H9 (cell line): ENCODE results near the gene DCAF11. TPM values are rescaled to one million over a fixed set of nuclear protein-coding genes. Genes with fewer than 3 reads are reported as not detected.

Experiments
- DNase-seq: peaks from one replicate; pipeline ENCODE4 v3.0.0-alpha.2; 2017
- H2AFZ ChIP-seq: one replicate; pipeline ENCODE4 v1.6.1; 2013; ENCODE audit warnings: mild to moderate bottlenecking, low read length, control low read depth, moderate library complexity
- H2AK5ac ChIP-seq: 2 replicates; pipeline ENCODE4 v1.6.1; 2013; ENCODE audit warnings: low read length, control low read depth, mixed read lengths; ENCODE audit not compliant: insufficient read length
- H2BK120ac ChIP-seq: one replicate; pipeline ENCODE4 v1.6.1; 2013; ENCODE audit warnings: low read depth, mild to moderate bottlenecking, low read length, control low read depth, inconsistent platforms; ENCODE audit not compliant: poor library complexity, severe bottlenecking
- H2BK12ac ChIP-seq: 2 replicates; pipeline ENCODE4 v1.6.1; 2013; ENCODE audit warnings: low read length, control low read depth, mixed read lengths, low read depth; ENCODE audit not compliant: insufficient read length
- H2BK15ac ChIP-seq: 2 replicates; pipeline ENCODE4 v1.6.1; 2013; ENCODE audit warnings: low read depth, low read length, control low read depth
- H2BK20ac ChIP-seq: one replicate; pipeline ENCODE4 v1.6.1; 2013; ENCODE audit warnings: low read depth, mild to moderate bottlenecking, low read length, control low read depth, inconsistent platforms; ENCODE audit not compliant: poor library complexity, severe bottlenecking
- H2BK5ac ChIP-seq: 2 replicates; pipeline ENCODE4 v1.6.1; 2013; ENCODE audit warnings: low read length, control low read depth, mixed read lengths; ENCODE audit not compliant: insufficient read length
- H3K14ac ChIP-seq: 2 replicates; pipeline ENCODE4 v1.6.1; 2013; ENCODE audit warnings: low read length, control low read depth; ENCODE audit not compliant: insufficient read depth
- H3K18ac ChIP-seq: 2 replicates; pipeline ENCODE4 v1.6.1; 2013; ENCODE audit warnings: low read depth, mild to moderate bottlenecking, mixed read lengths, low read length, control low read depth; ENCODE audit not compliant: insufficient read length
- H3K23ac ChIP-seq: 2 replicates; pipeline ENCODE4 v1.6.1; 2013; ENCODE audit warnings: low read length, control low read depth, mixed read lengths, low read depth; ENCODE audit not compliant: insufficient read length
- H3K23me2 ChIP-seq: 2 replicates; pipeline ENCODE4 v1.6.1; 2013; ENCODE audit warnings: low read depth, mild to moderate bottlenecking, mixed read lengths, low read length, control low read depth; ENCODE audit not compliant: insufficient read length, poor library complexity, severe bottlenecking
- H3K27ac ChIP-seq: 2 replicates; pipeline ENCODE4 v1.5.1; 2013; ENCODE audit warnings: low read length, control low read depth, mixed read lengths, low read depth; ENCODE audit not compliant: insufficient read length
- H3K27me3 ChIP-seq: 2 replicates; pipeline ENCODE4 v1.6.1; 2013; ENCODE audit warnings: low read length, control low read depth, inconsistent platforms; ENCODE audit not compliant: insufficient read depth
- H3K4ac ChIP-seq: 2 replicates; pipeline ENCODE4 v1.6.1; 2013; ENCODE audit warnings: low read depth, mild to moderate bottlenecking, control low read depth, inconsistent platforms, low read length, moderate library complexity
- H3K4me1 ChIP-seq: 2 replicates; pipeline ENCODE4 v1.6.1; 2013; ENCODE audit warnings: low read length, control low read depth, inconsistent platforms; ENCODE audit not compliant: insufficient read depth
- H3K4me2 ChIP-seq: 2 replicates; pipeline ENCODE4 v1.6.1; 2013; ENCODE audit warnings: low read length, control low read depth, mixed read lengths; ENCODE audit not compliant: insufficient read length, insufficient read depth
- H3K56ac ChIP-seq: 2 replicates; pipeline ENCODE4 v1.6.1; 2013; ENCODE audit warnings: low read depth, mild to moderate bottlenecking, mixed read lengths, low read length, control low read depth; ENCODE audit not compliant: insufficient read length
- H3K79me1 ChIP-seq: 2 replicates; pipeline ENCODE4 v1.6.1; 2013; ENCODE audit warnings: low read depth, mild to moderate bottlenecking, moderate library complexity, low read length, control low read depth, inconsistent platforms; ENCODE audit not compliant: insufficient read depth, poor library complexity, severe bottlenecking
- H3K79me2 ChIP-seq: 2 replicates; pipeline ENCODE4 v1.6.1; 2013; ENCODE audit warnings: low read length, control low read depth, inconsistent platforms; ENCODE audit not compliant: insufficient read depth
- H3K9ac ChIP-seq: 2 replicates; pipeline ENCODE4 v1.6.1; 2013; ENCODE audit warnings: low read length, control low read depth, mixed read lengths; ENCODE audit not compliant: insufficient read length; ENCODE audit errors: extremely low read depth
- H3K9me3 ChIP-seq: one replicate; pipeline ENCODE4 v1.6.1; 2013; ENCODE audit warnings: low read depth, low read length, inconsistent platforms; ENCODE audit not compliant: control insufficient read depth
- H3T11ph ChIP-seq: one replicate; pipeline ENCODE4 v1.6.1; 2013; ENCODE audit warnings: mild to moderate bottlenecking, low read length, control low read depth, inconsistent platforms
- H4K20me1 ChIP-seq: one replicate; pipeline ENCODE4 v1.6.1; 2013; ENCODE audit not compliant: control insufficient read depth, insufficient read length, insufficient read depth
- H4K5ac ChIP-seq: 2 replicates; pipeline ENCODE4 v1.6.1; 2013; ENCODE audit warnings: low read depth, mild to moderate bottlenecking, mixed read lengths, low read length, control low read depth; ENCODE audit not compliant: insufficient read length
- H4K8ac ChIP-seq: replicated peaks from 2 replicates; pipeline ENCODE4 v1.6.1; 2013; ENCODE audit warnings: low read length, control low read depth, mixed read lengths, low read depth; ENCODE audit not compliant: insufficient read length
- H4K91ac ChIP-seq: 2 replicates; pipeline ENCODE4 v1.6.1; 2013; ENCODE audit warnings: low read depth, mild to moderate bottlenecking, moderate library complexity, mixed read lengths, low read length, control low read depth; ENCODE audit not compliant: insufficient read length
- H3K27ac Mint-ChIP-seq, 3 experiments: 2 replicates in 2 of 3; 3 replicates in 1 of 3; pipeline ENCODE4 v1.8.0; 2020 to 2021; ENCODE audit warnings: mixed read lengths in 3 of 3, mild to moderate bottlenecking in 1 of 3, moderate library complexity in 1 of 3
- H3K27me3 Mint-ChIP-seq: 2 replicates; pipeline ENCODE4 v1.8.0; 2021; ENCODE audit warnings: low read depth, mild to moderate bottlenecking, moderate library complexity, mixed read lengths
- H3K36me3 Mint-ChIP-seq, 3 experiments: 2 replicates in 2 of 3; 3 replicates in 1 of 3; pipeline ENCODE4 v1.8.0; 2020 to 2021; ENCODE audit warnings: low read depth in 3 of 3, mixed read lengths in 3 of 3; ENCODE audit not compliant: insufficient read depth in 1 of 3
- H3K4me1 Mint-ChIP-seq, 2 experiments: 2 replicates each; pipeline ENCODE4 v1.8.0; 2020; ENCODE audit warnings: mixed read lengths in 2 of 2
- H3K4me3 Mint-ChIP-seq, 2 experiments: 2 replicates in 1 of 2; 3 replicates in 1 of 2; pipeline ENCODE4 v1.8.0; 2020 to 2021; ENCODE audit warnings: mild to moderate bottlenecking in 2 of 2, mixed read lengths in 2 of 2, moderate library complexity in 1 of 2
- H3K9me3 Mint-ChIP-seq, 2 experiments: 2 replicates in 1 of 2; 3 replicates in 1 of 2; pipeline ENCODE4 v1.8.0; 2020; ENCODE audit warnings: mild to moderate bottlenecking in 2 of 2, mixed read lengths in 2 of 2, moderate library complexity in 1 of 2
- WGBS: extraction: QIAGEN DNeasy Blood & Tissue Kit; methylation state at CpG from one replicate; pipeline ENCODE4 v1.1.7; 2013; ENCODE audit warnings: missing lambda C conversion rate, low lambda C conversion rate, mixed read lengths; ENCODE audit not compliant: insufficient read length; ENCODE audit errors: extremely low coverage; 5-methylcytosine and 5-hydroxymethylcytosine counted together
- total RNA-seq: library from RNA; stranded (reverse); gene quantifications from 2 replicates; pipeline ENCODE4 v1.2.1, GENCODE V29; 2021
- TF ChIP-seq, protein P1 (sequence below): fragments of 200-600 bp; sonication (generic); conservative IDR thresholded peaks from 3 replicates; pipeline ENCODE4 v1.8.0; 2021; ENCODE audit warnings: antibody characterized with exemption, mild to moderate bottlenecking

DCAF11 gene
- total RNA-seq, 1 experiment from 2014 or later = 73.4 TPM

DNA sequence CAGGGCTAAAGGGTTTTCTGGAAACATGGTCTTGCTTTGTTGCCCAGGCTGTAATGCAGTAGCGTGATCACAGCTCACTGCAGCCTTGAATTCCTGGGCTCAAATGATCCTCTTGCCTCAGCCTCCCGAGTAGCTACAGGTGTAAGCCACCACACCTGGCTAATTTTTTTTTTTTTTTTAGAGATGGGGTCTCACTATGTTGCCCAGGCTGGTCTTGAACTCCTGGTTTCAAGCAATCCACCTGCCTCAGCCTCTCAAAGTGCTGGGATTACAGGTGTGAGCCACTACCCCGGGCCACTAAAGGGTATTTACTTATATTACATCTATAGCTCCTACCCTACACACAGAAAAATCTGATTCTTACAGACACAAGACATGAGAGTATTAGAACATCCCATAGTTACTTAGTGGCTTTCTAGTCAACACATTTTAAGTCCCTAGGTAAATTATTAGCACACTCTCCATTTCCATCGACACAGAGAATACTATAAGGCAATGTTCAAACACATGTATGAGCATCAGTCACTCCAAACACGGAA lies 6.2 kb upstream of the DCAF11 start:
- no peak overlapping the region for H2BK20ac ChIP-seq
- H3K23ac ChIP-seq = no peak overlapping the region
- H2BK5ac ChIP-seq = no peak overlapping the region
- H3K14ac ChIP-seq = no peak overlapping the region
- H3K9ac ChIP-seq = no peak overlapping the region
- H3K4me1 ChIP-seq = no peaks in the 10 kb centered on the region
- H2BK12ac ChIP-seq = no peak overlapping the region
- no CpG with 5 or more reads among the region's 5 CpGs for WGBS
- no peaks in the 10 kb centered on the region for H3K9me3 ChIP-seq
- H4K20me1 ChIP-seq = no peaks in the 10 kb centered on the region
- H3K4me1 Mint-ChIP-seq = peaks cover 3 to 5% of the 10 kb centered on the region in 2 experiments
- H2AK5ac ChIP-seq = no peak overlapping the region
- no peak overlapping the region for H3K4me3 Mint-ChIP-seq
- H3K79me1 ChIP-seq = no peaks in the 10 kb centered on the region
- H3K27me3 Mint-ChIP-seq = no peaks in the 10 kb centered on the region
- no peak overlapping the region for H4K8ac ChIP-seq
- H3T11ph ChIP-seq = no peak overlapping the region
- H4K5ac ChIP-seq = no peak overlapping the region
- no peak overlapping the region for H3K56ac ChIP-seq
- H3K4ac ChIP-seq = no peak overlapping the region
- H3K79me2 ChIP-seq = no peaks in the 10 kb centered on the region
- H3K27ac Mint-ChIP-seq = no peak overlapping the region
- H4K91ac ChIP-seq = no peak overlapping the region
- H3K18ac ChIP-seq = no peak overlapping the region
- no peak overlapping the region for H3K27ac ChIP-seq
- H3K36me3 Mint-ChIP-seq = peaks cover 16 to 20% (median 19%) of the 10 kb centered on the region in 3 experiments
- peaks cover 1% of the 10 kb centered on the region for H3K23me2 ChIP-seq
- H2BK15ac ChIP-seq = no peak overlapping the region
- no peak overlapping the region for H3K4me2 ChIP-seq
- no peak overlapping the region for H2BK120ac ChIP-seq
- no peak overlapping the region for H2AFZ ChIP-seq
- H3K27me3 ChIP-seq = no peaks in the 10 kb centered on the region
- TF ChIP-seq, protein P1, sequence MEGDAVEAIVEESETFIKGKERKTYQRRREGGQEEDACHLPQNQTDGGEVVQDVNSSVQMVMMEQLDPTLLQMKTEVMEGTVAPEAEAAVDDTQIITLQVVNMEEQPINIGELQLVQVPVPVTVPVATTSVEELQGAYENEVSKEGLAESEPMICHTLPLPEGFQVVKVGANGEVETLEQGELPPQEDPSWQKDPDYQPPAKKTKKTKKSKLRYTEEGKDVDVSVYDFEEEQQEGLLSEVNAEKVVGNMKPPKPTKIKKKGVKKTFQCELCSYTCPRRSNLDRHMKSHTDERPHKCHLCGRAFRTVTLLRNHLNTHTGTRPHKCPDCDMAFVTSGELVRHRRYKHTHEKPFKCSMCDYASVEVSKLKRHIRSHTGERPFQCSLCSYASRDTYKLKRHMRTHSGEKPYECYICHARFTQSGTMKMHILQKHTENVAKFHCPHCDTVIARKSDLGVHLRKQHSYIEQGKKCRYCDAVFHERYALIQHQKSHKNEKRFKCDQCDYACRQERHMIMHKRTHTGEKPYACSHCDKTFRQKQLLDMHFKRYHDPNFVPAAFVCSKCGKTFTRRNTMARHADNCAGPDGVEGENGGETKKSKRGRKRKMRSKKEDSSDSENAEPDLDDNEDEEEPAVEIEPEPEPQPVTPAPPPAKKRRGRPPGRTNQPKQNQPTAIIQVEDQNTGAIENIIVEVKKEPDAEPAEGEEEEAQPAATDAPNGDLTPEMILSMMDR = no peak
- no peak for DNase-seq
- peaks cover 15 to 16% of the 10 kb centered on the region in 2 experiments for H3K9me3 Mint-ChIP-seq
